Measurements from ENCODE around the gene CCDC195.

CCDC195 gene

DNA sequence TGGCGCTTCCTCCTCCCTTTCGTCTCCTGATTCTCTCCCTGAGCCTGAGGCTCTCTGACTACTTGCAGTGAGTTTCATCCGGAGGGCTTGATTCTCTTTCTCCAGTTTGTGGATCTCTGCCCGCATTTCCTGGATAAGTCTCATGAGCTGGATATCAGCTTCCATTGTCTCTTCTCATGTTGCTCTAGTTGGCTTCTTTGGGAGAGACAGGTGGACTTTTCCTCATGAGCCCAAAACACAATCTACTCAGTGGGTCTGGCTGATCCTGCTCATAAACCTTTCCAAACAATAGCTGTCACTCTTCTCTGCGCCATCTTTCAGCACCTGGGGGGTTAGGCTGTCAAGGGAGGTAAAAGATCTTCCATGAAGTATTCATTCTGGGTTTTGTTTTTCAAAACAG lies at the start of gene CCDC195:
CCDC195 (minus strand) TSS at position 165 of the 400 bp plus-strand sequence; CDS start at position 165, 0 bp downstream.
- TF ChIP-seq ZBTB7A (IDR thresholded peaks at IDR 0.05; ENCODE audit: low read depth) (no peak), FOXM1 (IDR thresholded peaks at IDR 0.05; ENCODE audit: borderline replicate concordance, low read depth) (no peak), NFIC (IDR thresholded peaks at IDR 0.05) (no peak), CEBPB (IDR thresholded peaks at IDR 0.05) (no peak), EP300 (IDR thresholded peaks at IDR 0.05; ENCODE audit: borderline replicate concordance) (no peak), YY1 (IDR thresholded peaks at IDR 0.05; ENCODE audit: low read depth) (no peak), TCF12 (IDR thresholded peaks at IDR 0.05; ENCODE audit: low read depth) (no peak), EGR1 (IDR thresholded peaks at IDR 0.05) (no peak), REST (IDR thresholded peaks at IDR 0.05; ENCODE audit: low read depth) (no peak), MAX (IDR thresholded peaks at IDR 0.05) (no peak), TEAD4 (IDR thresholded peaks at IDR 0.05) (no peak), RAD21 (IDR thresholded peaks at IDR 0.05; ENCODE audit: low read depth) (no peak), CREB1 (IDR thresholded peaks at IDR 0.05; ENCODE audit: low read depth) (no peak), TAF1 (IDR thresholded peaks at IDR 0.05; ENCODE audit: low read depth) (no peak)
- TF ChIP-seq, protein P1, sequence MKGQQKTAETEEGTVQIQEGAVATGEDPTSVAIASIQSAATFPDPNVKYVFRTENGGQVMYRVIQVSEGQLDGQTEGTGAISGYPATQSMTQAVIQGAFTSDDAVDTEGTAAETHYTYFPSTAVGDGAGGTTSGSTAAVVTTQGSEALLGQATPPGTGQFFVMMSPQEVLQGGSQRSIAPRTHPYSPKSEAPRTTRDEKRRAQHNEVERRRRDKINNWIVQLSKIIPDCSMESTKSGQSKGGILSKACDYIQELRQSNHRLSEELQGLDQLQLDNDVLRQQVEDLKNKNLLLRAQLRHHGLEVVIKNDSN (IDR thresholded peaks at IDR 0.05): no peak

DNA sequence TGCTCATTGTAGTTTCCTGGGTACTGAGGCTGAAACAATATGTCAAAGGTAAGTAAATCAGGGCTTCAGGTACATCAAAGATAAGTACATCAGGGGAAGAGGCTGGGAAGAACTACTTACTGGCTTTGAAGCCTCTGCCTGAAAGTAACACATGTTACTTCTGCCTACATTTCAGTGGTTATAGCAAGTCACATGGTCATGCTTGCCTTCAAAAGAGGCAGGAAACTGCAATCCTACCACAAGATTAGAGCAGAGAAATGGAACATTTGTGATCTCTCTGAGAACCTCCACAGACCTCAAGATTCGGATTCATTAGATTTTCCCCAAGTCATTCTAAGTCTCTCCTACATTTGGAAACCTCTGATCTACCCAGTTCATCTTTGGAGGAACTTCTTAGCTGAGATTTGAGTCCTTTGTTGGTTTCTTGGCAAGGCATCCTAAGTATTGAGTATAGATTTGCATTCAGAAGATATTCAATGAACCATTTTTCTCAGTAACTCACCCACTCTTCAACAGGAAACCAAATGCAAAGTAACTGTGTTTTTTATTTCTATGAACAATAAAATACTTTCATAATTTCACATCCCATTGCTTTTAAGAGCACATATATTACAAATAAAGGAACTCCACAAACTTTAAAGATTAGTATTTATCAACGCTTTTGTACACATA lies 48.5 kb upstream of the CCDC195 start:
- TF ChIP-seq REST (IDR thresholded peaks at IDR 0.05; ENCODE audit: low read depth): no peak
- no peak for TF ChIP-seq MAX (IDR thresholded peaks at IDR 0.05)
- TF ChIP-seq TCF12 (IDR thresholded peaks at IDR 0.05; ENCODE audit: low read depth): no peak
- no peak for TF ChIP-seq TAF1 (IDR thresholded peaks at IDR 0.05; ENCODE audit: low read depth)
- no peak for TF ChIP-seq TEAD4 (IDR thresholded peaks at IDR 0.05)
- no peak for TF ChIP-seq NFIC (IDR thresholded peaks at IDR 0.05)
- no peak for TF ChIP-seq CREB1 (IDR thresholded peaks at IDR 0.05; ENCODE audit: low read depth)
- TF ChIP-seq CEBPB (IDR thresholded peaks at IDR 0.05): no peak
- no peak for TF ChIP-seq ZBTB7A (IDR thresholded peaks at IDR 0.05; ENCODE audit: low read depth)
- TF ChIP-seq FOXM1 (IDR thresholded peaks at IDR 0.05; ENCODE audit: borderline replicate concordance, low read depth): no peak
- TF ChIP-seq EGR1 (IDR thresholded peaks at IDR 0.05): no peak
- TF ChIP-seq RAD21 (IDR thresholded peaks at IDR 0.05; ENCODE audit: low read depth): no peak

DNA sequence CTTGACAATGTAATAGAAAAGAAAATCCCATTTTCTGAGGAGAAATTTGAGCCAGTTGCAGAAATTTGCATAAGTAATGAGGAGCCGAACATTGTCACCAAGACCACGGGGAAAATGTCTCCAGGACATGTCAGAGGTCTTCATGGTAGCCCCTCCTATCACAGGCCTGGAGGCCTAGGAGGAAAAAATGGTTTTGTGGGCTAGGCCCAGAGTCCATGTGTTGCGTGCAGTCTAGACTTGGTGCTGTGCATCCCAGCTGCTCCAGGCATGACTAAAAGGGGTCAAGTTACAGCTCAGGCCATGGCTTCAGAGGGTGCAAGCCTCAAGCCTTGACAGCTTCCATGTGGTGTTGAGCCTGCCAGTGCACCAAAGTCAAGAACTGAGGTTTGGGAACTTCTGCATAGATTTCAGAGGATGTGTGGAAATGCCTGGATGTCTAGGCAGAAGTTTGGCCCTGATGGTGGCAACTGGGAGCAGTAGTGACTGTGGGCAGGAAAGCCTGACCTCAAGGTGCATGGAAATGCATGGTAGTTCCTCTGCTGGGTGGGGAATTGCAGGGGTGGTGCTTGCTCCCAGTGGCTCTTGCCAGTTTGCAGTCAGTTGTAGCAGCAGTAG lies 41.9 kb upstream of the CCDC195 start:
- no peak for TF ChIP-seq MAX (IDR thresholded peaks at IDR 0.05)
- TF ChIP-seq YY1 (IDR thresholded peaks at IDR 0.05; ENCODE audit: low read depth): no peak
- TF ChIP-seq CEBPB (IDR thresholded peaks at IDR 0.05): no peak
- TF ChIP-seq EGR1 (IDR thresholded peaks at IDR 0.05): no peak

DNA sequence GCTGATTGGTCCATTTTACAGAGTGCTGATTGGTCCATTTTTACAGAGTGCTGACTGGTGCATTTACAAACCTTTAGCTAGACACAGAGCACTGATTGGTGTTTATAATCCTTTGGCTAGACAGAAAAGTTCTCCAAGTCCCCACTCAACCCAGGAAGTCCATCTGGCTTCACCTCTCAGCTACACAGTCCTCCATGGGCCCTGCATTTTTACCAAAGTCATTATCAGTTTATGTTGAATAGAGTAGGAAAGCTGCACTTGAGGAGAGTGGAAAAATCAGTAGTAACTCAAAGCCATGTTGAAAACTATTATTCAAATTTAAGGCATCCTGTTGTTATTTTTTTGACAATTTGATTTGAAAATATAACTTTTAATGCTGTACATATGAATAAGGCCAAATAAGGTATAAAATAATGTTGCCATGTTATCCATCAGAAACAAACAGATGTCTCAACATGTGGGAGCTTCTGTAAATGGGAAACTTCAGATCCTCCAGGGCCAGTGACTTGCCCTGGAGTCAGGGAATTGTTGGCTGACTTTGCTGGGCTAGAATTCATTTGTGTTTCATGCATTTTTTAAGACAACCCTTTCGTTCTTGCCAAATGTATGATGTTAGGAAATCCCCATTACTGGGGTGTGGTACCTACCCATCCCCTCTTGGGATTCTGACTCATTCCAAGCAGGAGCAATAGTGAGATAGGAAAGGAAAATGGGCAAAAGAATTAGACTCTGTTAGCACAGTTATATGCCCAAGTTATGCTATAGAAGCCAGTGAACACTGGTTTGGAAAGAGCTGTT lies 37.8 kb upstream of the CCDC195 start:
- TF ChIP-seq TEAD4 (IDR thresholded peaks at IDR 0.05): no peak
- TF ChIP-seq ZBTB7A (IDR thresholded peaks at IDR 0.05; ENCODE audit: low read depth): no peak
- TF ChIP-seq YY1 (IDR thresholded peaks at IDR 0.05; ENCODE audit: low read depth): no peak
- TF ChIP-seq NFIC (IDR thresholded peaks at IDR 0.05): no peak
- TF ChIP-seq FOXM1 (IDR thresholded peaks at IDR 0.05; ENCODE audit: borderline replicate concordance, low read depth): no peak
- TF ChIP-seq TAF1 (IDR thresholded peaks at IDR 0.05; ENCODE audit: low read depth): no peak
- TF ChIP-seq MAX (IDR thresholded peaks at IDR 0.05): no peak
- TF ChIP-seq REST (IDR thresholded peaks at IDR 0.05; ENCODE audit: low read depth): no peak
- no peak for TF ChIP-seq RAD21 (IDR thresholded peaks at IDR 0.05; ENCODE audit: low read depth)
- no peak for TF ChIP-seq TCF12 (IDR thresholded peaks at IDR 0.05; ENCODE audit: low read depth)
- no peak for TF ChIP-seq EGR1 (IDR thresholded peaks at IDR 0.05)
- TF ChIP-seq EP300 (IDR thresholded peaks at IDR 0.05; ENCODE audit: borderline replicate concordance): no peak
- TF ChIP-seq CEBPB (IDR thresholded peaks at IDR 0.05): no peak
- no peak for TF ChIP-seq CREB1 (IDR thresholded peaks at IDR 0.05; ENCODE audit: low read depth)
- TF ChIP-seq, protein P1 (IDR thresholded peaks at IDR 0.05): no peak
